OCI-LY3 (cell line): Measurements from ENCODE around the gene UNC13B.

Experiments used
- CTCF ChIP-seq: fragments of 200-600, 300-600 bp; sonication (generic); IDR thresholded peaks from 2 replicates; pipeline ENCODE4 v1.5.1; 2014; ENCODE audit warnings: antibody characterized with exemption, low read length, low read depth
- EZH2phosphoT487 ChIP-seq: fragments of 200-600 bp; shearing (Covaris generic); IDR thresholded peaks from 2 replicates; pipeline ENCODE4 v1.6.1; 2018; ENCODE audit warnings: antibody characterized with exemption, mixed run types, low read depth

- peak; percentile 11; the same call in 1 of the 2 replicates for TF ChIP-seq CTCF
- no peak for TF ChIP-seq EZH2phosphoT487
Observed at GRCh38 chr9:35452481-35452880, 290.7 kb downstream of the UNC13B start.
